ENCODE measurements around the gene PRMT1. TPM values are rescaled to one million over a fixed set of nuclear protein-coding genes. Genes with fewer than 3 reads are reported as not detected.
A peak's percentile ranks its signal among the peaks of the same experiment; 100 is the strongest.

PRMT1 gene
- total and polyA plus RNA-seq, 9 of the 15 experiments (the other 6 are each of a cell fraction or from before 2014, with no cell fraction given), result 13.3 to 464 (median 326) TPM

DNA sequence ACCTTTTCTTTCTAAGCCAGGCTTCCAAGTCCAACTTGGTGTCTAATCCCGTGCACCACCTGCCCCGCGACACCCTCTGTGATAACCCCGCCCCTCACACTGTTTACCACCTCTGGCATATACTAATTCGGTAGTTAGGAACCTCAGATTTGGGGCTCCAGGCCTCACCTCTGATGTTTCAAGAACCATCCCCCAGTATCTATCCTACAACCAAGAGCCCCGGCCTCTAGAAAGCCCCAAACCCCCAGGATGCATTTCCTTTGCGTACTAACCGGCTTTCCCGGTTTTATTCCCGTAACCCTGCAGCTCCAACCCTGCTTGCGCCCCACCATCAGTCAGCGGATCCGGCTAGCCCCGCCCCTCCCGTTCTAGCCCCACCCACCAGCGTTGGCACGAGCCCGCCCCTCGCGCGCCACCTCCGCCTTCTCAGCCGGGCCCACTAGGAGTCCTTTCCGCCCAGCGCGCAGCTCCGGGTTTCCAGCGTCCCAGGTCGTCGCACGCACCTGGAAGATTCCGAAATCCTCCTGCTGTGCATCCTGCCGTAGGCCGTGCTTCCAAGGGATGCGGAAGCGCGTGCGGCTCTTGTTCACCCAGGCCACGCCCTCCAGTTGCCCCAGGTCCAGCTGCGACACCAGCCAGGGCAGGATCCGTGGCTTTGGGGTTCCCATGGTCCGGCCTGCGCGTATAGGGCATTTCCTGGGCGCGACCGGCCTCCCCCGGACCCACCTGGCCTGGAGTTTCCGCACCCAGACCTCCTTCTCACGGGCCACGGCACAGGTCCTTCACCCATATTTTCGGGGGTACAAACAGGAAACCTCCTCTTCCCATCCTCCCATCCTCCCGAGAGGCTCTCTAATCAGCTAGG lies 12.7 kb upstream of the PRMT1 start (continued):
- TF ChIP-seq MAZ (CRISPR knock-in tag; conservative IDR thresholded peaks at IDR 0.05 in 1 of 2, IDR thresholded peaks at IDR 0.05 in 1 of 2) (peak; percentile 43 to 48; a peak in 1 of 4 replicates), SREBF2 (CRISPR knock-in tag; IDR thresholded peaks at IDR 0.05) (0 out of 2 replicates have a peak, but pooled peaks have one; percentile 83), MIER1 (IDR thresholded peaks at IDR 0.05; ENCODE audit: low read depth) (no peak), CEBPG (CRISPR knock-in tag; IDR thresholded peaks at IDR 0.05) (no peak), CEBPG (tag; conservative IDR thresholded peaks at IDR 0.05 in 1 of 2, IDR thresholded peaks at IDR 0.05 in 1 of 2) (no peak), PHB2 (IDR thresholded peaks at IDR 0.05; ENCODE audit: low read depth) (no peak), HDAC3 (IDR thresholded peaks at IDR 0.05; ENCODE audit: borderline replicate concordance, partially characterized antibody) (no peak), FOXK2 (conservative IDR thresholded peaks at IDR 0.05 in 1 of 2, IDR thresholded peaks at IDR 0.05 in 1 of 2; ENCODE audit: low read depth in 2 of 2) (0 out of 4 replicates have a peak, but pooled peaks of 1 of the 2 experiments have one; percentile 51), SP2 (IDR thresholded peaks at IDR 0.05; ENCODE audit: extremely low read depth, low read depth, low read length, poor library complexity, severe bottlenecking) (no peak), RNF2 (IDR thresholded peaks at IDR 0.05) (no peak), CBX1 (IDR thresholded peaks at IDR 0.05; ENCODE audit: low read depth) (0 out of 2 replicates have a peak, but pooled peaks have one; percentile 45), POLR2AphosphoS5 (IDR thresholded peaks at IDR 0.05; ENCODE audit: control insufficient read depth, insufficient read depth, low read depth, low read length) (0 out of 2 replicates have a peak, but pooled peaks have one; percentile 14), BHLHE40 (IDR thresholded peaks at IDR 0.05; ENCODE audit: low read length) (peak; percentile 61), NFIC (IDR thresholded peaks at IDR 0.05) (peak; percentile 2; the same call in 1 of the 2 replicates), BRF1 (IDR thresholded peaks at IDR 0.05; ENCODE audit: borderline replicate concordance, extremely low read depth, insufficient read length) (no peak), GABPA (tag; conservative IDR thresholded peaks at IDR 0.05; ENCODE audit: low read depth) (peak; percentile 52), ZNF12 (CRISPR knock-in tag; IDR thresholded peaks at IDR 0.05) (no peak), TEAD4 (IDR thresholded peaks at IDR 0.05; ENCODE audit: low read length) (no peak), TEAD4 (CRISPR knock-in tag; IDR thresholded peaks at IDR 0.05; ENCODE audit: borderline replicate concordance) (no peak), NUFIP1 (IDR thresholded peaks at IDR 0.05; ENCODE audit: partially characterized antibody) (no peak), ZNF217 (CRISPR knock-in tag; IDR thresholded peaks at IDR 0.05) (0 out of 2 replicates have a peak, but pooled peaks have one; percentile 45), POLR2G (IDR thresholded peaks at IDR 0.05; ENCODE audit: low read depth, low read length) (peak; percentile 81), CXXC5 (CRISPR knock-in tag; IDR thresholded peaks at IDR 0.05) (peak; percentile 57), HEY1 (CRISPR knock-in tag; IDR thresholded peaks at IDR 0.05; ENCODE audit: borderline replicate concordance) (no peak), EP300 (IDR thresholded peaks at IDR 0.05; ENCODE audit: low read length) (no peak)
- TF ChIP-seq, protein P1, sequence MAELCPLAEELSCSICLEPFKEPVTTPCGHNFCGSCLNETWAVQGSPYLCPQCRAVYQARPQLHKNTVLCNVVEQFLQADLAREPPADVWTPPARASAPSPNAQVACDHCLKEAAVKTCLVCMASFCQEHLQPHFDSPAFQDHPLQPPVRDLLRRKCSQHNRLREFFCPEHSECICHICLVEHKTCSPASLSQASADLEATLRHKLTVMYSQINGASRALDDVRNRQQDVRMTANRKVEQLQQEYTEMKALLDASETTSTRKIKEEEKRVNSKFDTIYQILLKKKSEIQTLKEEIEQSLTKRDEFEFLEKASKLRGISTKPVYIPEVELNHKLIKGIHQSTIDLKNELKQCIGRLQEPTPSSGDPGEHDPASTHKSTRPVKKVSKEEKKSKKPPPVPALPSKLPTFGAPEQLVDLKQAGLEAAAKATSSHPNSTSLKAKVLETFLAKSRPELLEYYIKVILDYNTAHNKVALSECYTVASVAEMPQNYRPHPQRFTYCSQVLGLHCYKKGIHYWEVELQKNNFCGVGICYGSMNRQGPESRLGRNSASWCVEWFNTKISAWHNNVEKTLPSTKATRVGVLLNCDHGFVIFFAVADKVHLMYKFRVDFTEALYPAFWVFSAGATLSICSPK (IDR thresholded peaks at IDR 0.05; ENCODE audit: borderline replicate concordance), result no peak
